SK-N-MC (cell line): Measurements from ENCODE around the gene BCL7B.

Experiments used
- EZH2 ChIP-seq: fragments of 200-600 bp; sonication (generic); IDR thresholded peaks from one replicate; pipeline ENCODE4 v1.6.1; 2017; ENCODE audit warnings: antibody characterized with exemption
- POLR2AphosphoS5 ChIP-seq: IDR thresholded peaks from 2 replicates; pipeline ENCODE4 v1.6.1; 2012; ENCODE audit warnings: mild to moderate bottlenecking, low read depth, low read length, borderline replicate concordance

GRCh38 chr7:73573276-73573675, 15.8 kb upstream of the BCL7B start:
- TF ChIP-seq EZH2 (no peak), POLR2AphosphoS5 (no peak)
